ENCODE data around the gene NDUFB10.

Gene NDUFB10

DNA sequence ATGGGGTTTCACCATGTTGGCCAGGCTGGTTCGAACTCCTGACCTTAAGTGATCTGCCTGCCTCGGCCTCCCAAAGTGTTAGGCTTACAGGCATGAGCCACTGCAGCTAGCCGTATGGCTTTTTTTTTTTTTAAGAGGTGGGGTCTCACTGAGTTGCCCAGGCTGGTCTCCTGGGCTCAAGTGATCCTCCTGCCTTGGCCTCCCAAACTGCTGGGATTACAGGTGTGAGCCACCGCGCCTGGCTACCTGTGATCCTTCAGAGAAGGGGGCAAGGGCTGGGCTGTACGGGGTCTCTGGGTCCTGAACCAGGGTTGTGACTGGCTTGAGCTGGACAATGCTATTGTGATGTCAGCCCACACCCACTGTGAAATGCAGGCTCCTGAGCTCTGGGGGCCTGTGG is 7.1 kb downstream of the NDUFB10 start, which contains the start of gene RNF151:
Gene RNF151 (plus strand): TSS at position 397 of the 400 bp plus-strand sequence. CDS start 26 bp downstream, outside the sequence.
- TF ChIP-seq, protein P1, sequence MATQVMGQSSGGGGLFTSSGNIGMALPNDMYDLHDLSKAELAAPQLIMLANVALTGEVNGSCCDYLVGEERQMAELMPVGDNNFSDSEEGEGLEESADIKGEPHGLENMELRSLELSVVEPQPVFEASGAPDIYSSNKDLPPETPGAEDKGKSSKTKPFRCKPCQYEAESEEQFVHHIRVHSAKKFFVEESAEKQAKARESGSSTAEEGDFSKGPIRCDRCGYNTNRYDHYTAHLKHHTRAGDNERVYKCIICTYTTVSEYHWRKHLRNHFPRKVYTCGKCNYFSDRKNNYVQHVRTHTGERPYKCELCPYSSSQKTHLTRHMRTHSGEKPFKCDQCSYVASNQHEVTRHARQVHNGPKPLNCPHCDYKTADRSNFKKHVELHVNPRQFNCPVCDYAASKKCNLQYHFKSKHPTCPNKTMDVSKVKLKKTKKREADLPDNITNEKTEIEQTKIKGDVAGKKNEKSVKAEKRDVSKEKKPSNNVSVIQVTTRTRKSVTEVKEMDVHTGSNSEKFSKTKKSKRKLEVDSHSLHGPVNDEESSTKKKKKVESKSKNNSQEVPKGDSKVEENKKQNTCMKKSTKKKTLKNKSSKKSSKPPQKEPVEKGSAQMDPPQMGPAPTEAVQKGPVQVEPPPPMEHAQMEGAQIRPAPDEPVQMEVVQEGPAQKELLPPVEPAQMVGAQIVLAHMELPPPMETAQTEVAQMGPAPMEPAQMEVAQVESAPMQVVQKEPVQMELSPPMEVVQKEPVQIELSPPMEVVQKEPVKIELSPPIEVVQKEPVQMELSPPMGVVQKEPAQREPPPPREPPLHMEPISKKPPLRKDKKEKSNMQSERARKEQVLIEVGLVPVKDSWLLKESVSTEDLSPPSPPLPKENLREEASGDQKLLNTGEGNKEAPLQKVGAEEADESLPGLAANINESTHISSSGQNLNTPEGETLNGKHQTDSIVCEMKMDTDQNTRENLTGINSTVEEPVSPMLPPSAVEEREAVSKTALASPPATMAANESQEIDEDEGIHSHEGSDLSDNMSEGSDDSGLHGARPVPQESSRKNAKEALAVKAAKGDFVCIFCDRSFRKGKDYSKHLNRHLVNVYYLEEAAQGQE (IDR thresholded peaks at IDR 0.05; ENCODE audit: insufficient read depth in 1 of 2, low read depth in 2 of 2, low read length in 2 of 2) = no peak
- TF ChIP-seq POLR2AphosphoS5 (IDR thresholded peaks at IDR 0.05; ENCODE audit: low read depth, low read length) = no peak
- TF ChIP-seq SIN3A (IDR thresholded peaks at IDR 0.05; ENCODE audit: borderline replicate concordance, insufficient read depth, low read length) = no peak
- no peak for TF ChIP-seq TAF1 (IDR thresholded peaks at IDR 0.05; ENCODE audit: borderline replicate concordance, insufficient read depth, low read length)
- TF ChIP-seq FOXP2 (optimal IDR thresholded peaks at IDR 0.05; ENCODE audit: borderline replicate concordance, extremely low read depth, extremely low read length, insufficient read depth) = no peak

DNA sequence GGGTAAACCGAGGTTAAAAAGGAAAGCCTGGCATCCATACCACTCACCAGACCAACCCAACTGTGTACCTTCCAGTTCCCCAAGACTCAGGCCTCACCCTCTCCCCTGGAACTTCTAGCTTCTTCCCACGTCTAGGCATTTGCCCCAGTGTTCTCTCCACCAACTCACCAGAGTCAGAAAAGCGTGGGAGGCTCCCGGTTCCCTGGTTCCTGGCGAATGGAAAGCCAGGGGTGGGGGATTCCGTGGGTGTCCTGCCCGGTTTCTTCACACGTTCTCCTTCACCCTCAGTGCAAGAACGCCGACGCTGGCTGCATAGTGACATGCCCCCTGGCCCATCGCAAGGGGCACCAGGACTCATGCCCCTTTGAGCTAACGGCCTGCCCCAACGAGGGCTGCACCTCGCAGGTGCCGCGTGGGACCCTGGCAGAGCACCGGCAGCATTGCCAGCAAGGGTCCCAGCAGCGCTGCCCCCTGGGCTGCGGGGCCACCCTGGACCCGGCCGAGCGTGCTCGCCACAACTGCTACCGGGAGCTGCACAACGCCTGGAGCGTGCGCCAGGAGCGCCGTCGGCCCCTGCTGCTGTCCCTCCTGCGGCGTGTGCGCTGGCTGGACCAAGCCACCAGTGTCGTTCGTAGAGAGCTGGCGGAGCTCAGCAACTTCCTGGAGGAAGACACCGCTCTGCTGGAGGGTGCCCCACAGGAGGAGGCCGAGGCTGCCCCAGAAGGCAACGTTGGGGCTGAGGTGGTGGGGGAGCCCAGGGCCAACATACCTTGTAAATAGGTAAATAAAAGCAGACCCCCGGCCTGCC is 9.0 kb downstream of the NDUFB10 start:
- TF ChIP-seq FOXP2 (optimal IDR thresholded peaks at IDR 0.05; ENCODE audit: borderline replicate concordance, extremely low read depth, extremely low read length, insufficient read depth) (no peak), POLR2AphosphoS5 (IDR thresholded peaks at IDR 0.05; ENCODE audit: low read depth, low read length) (no peak), TAF1 (IDR thresholded peaks at IDR 0.05; ENCODE audit: borderline replicate concordance, insufficient read depth, low read length) (no peak), SIN3A (IDR thresholded peaks at IDR 0.05; ENCODE audit: borderline replicate concordance, insufficient read depth, low read length) (no peak)
- TF ChIP-seq, protein P1 (IDR thresholded peaks at IDR 0.05; ENCODE audit: insufficient read depth in 1 of 2, low read depth in 2 of 2, low read length in 2 of 2) = no peak

DNA sequence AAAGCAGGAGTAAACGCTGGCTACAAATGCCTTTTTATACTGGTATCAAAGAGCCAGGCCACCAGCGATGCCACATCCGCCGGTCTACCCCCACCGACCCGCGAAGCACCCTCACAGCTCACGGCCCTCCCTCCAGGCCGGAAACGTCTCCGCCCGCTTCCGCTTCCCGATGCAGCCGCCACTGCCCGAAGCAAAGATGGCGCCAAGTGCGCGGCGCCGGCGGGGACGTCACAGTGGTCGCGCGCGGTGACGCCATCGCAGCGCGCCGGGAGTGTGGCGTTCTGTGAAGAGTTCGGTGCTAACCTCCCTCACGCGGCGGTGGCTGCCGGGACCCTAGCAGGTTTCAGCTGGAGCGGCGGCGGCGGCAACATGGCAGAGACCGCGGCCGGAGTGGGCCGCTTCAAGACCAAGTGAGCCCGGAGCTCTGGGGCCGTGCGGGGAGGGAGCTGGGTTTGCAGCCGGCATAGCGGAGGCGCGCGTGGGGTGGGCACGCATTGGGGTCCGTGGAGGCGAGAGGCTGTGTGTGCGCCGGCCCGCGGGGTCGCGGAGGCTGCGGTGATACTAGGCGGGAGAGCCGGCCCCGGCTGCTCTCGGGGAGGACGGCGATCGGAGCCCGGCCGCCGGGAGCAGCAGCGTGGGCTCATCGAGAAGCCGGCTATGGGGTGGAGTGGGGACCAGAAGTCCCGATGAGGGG is 12.6 kb downstream of the NDUFB10 start, which contains the start of gene TBL3:
Gene TBL3 (plus strand): TSS at position 258 of the 694 bp plus-strand sequence. CDS start 112 bp downstream, at position 370.
- TF ChIP-seq, protein P1 (IDR thresholded peaks at IDR 0.05; ENCODE audit: insufficient read depth in 1 of 2, low read depth in 2 of 2, low read length in 2 of 2) = peak in 1 of 2 experiments; percentile 29; a peak in 1 of 4 replicates
- peak; percentile 99 for TF ChIP-seq FOXP2 (optimal IDR thresholded peaks at IDR 0.05; ENCODE audit: borderline replicate concordance, extremely low read depth, extremely low read length, insufficient read depth)
- no peak for TF ChIP-seq SIN3A (IDR thresholded peaks at IDR 0.05; ENCODE audit: borderline replicate concordance, insufficient read depth, low read length)
- TF ChIP-seq TAF1 (IDR thresholded peaks at IDR 0.05; ENCODE audit: borderline replicate concordance, insufficient read depth, low read length) = peak; percentile 80; the same call in 1 of the 2 replicates
- peak; percentile 81 for TF ChIP-seq POLR2AphosphoS5 (IDR thresholded peaks at IDR 0.05; ENCODE audit: low read depth, low read length)

DNA sequence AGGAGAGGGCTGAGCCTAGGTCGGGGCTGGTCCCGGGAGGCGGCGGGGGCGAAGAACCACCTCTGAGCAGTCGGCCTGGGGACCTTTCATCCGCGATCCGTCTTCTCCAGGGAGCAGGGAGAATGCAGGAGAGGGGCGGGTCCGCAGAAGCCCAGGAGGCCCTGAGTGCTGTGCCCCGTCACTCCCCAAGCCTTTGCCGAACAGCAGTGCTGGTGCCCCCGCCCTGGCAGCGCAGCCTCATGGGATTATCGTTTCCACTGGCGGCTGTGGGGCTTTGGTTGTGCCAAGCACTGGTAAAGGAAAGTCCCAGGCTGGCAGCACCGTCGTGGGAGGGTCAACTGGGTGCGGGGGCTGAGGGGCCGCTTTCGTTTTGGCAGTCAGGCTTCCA is 13.1 kb downstream of the NDUFB10 start:
- TF ChIP-seq, protein P1 (IDR thresholded peaks at IDR 0.05; ENCODE audit: insufficient read depth in 1 of 2, low read depth in 2 of 2, low read length in 2 of 2) = no peak
- no peak for TF ChIP-seq FOXP2 (optimal IDR thresholded peaks at IDR 0.05; ENCODE audit: borderline replicate concordance, extremely low read depth, extremely low read length, insufficient read depth)
- TF ChIP-seq POLR2AphosphoS5 (IDR thresholded peaks at IDR 0.05; ENCODE audit: low read depth, low read length) = no peak
- no peak for TF ChIP-seq SIN3A (IDR thresholded peaks at IDR 0.05; ENCODE audit: borderline replicate concordance, insufficient read depth, low read length)
- TF ChIP-seq TAF1 (IDR thresholded peaks at IDR 0.05; ENCODE audit: borderline replicate concordance, insufficient read depth, low read length) = no peak

All from PFSK-1 (cell line).